GM12891 (cell line): ENCODE measurements around the gene DEFB118.

Experiments used
- POLR2A ChIP-seq: IDR thresholded peaks from 2 replicates; pipeline ENCODE4 v1.6.1; 2011; ENCODE audit warnings: low read depth, low read length, control low read depth
- POLR2AphosphoS5 ChIP-seq: IDR thresholded peaks from 2 replicates; pipeline ENCODE4 v1.6.1; 2011; ENCODE audit warnings: low read depth, low read length, control low read depth
- POU2F2 ChIP-seq: IDR thresholded peaks from 2 replicates; pipeline ENCODE4 v1.6.1; 2011; ENCODE audit warnings: low read depth, mild to moderate bottlenecking, control low read depth, low read length, moderate library complexity

DNA sequence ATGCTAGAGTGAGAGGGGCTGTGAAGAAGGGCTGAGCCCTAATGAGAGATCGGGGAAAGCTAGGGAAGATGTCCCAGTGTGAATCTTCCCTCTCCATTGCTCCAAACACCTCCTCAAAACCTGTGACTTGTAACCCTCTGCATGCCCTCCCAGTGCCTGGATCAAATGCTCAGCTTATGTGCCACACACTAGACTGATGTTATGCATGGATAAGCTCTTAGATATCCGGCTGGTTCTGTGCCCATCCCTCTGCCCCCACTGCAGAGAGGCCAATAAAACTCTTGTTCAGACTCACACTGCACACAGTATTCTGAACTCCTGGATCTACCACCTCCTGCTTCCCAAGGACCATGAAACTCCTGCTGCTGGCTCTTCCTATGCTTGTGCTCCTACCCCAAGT lies at the start of gene DEFB118:
- TF ChIP-seq POLR2A (no peak), POLR2AphosphoS5 (no peak), POU2F2 (no peak)
